GM12878 (cell line): ENCODE measurements around the gene ZNF800. TPM values are rescaled to one million over a fixed set of nuclear protein-coding genes. Genes with fewer than 3 reads are reported as not detected.

Experiments
- ASH2L ChIP-seq: fragments of 300-600, 200-600 bp; sonication (generic); IDR thresholded peaks from 2 replicates; pipeline ENCODE4 v1.6.1; 2017; ENCODE audit warnings: low read depth, mild to moderate bottlenecking, borderline replicate concordance
- BCLAF1 ChIP-seq: fragments of 450-650 bp; IDR thresholded peaks from 2 replicates; pipeline ENCODE4 v1.6.1; 2017; ENCODE audit warnings: antibody characterized with exemption, mild to moderate bottlenecking, moderate library complexity
- EP300 ChIP-seq, 2 experiments: fragments of 150-350 bp in 1 of 2; IDR thresholded peaks; 2 replicates each; pipeline ENCODE4 v1.6.1; 2011 to 2012; ENCODE audit warnings: low read depth in 2 of 2, low read length in 2 of 2, borderline replicate concordance in 1 of 2, improper control_type of control experiment in 1 of 2, inconsistent platforms in 1 of 2; ENCODE audit not compliant: control insufficient read depth in 1 of 2
- IKZF1 ChIP-seq: fragments of 450-650 bp; conservative IDR thresholded peaks from 2 replicates; pipeline ENCODE4 v1.6.1; 2017; ENCODE audit warnings: antibody characterized with exemption, mild to moderate bottlenecking
- POU2F2 ChIP-seq: IDR thresholded peaks from 3 replicates; pipeline ENCODE4 v1.6.1; 2011; ENCODE audit warnings: low read depth, mild to moderate bottlenecking, low read length, borderline replicate concordance
- PRDM15 ChIP-seq: fragments of 450-650 bp; formaldehyde crosslinking; IDR thresholded peaks from 2 replicates; pipeline ENCODE4 v1.4.0; 2020; ENCODE audit warnings: mild to moderate bottlenecking, moderate library complexity
- RBBP5 ChIP-seq: fragments of 200-600 bp; sonication (generic); conservative IDR thresholded peaks from 2 replicates; pipeline ENCODE4 v1.6.1; 2016
- TBL1XR1 ChIP-seq: IDR thresholded peaks from 2 replicates; pipeline ENCODE4 v1.6.1; 2012; ENCODE audit warnings: low read depth, low read length, improper control_type of control experiment
- polyA plus RNA-seq, 11 experiments: library from polyadenylated mRNA; depleted of rRNA in 4 of 11; unstranded in 6 of 11; stranded (reverse) in 5 of 11; fragments of >200 nt; fragmentation: Nextera tagmentation in 4 of 11; fragmentation: Illumina TruSeq in 1 of 11; extraction: Ambion mirVana in 4 of 11; extraction: Trizol in 1 of 11; gene quantifications; 1 replicate in 1 of 11; 2 replicates in 10 of 11; pipeline versions ENCODE4 v1.2.1 to v1.2.3, GENCODE V29; 2011 to 2016; ENCODE audit warnings: inconsistent platforms in 2 of 11, missing spikeins in 2 of 11, low read depth in 1 of 11
- total RNA-seq, 4 experiments: library from RNA; depleted of rRNA in 3 of 4; stranded (reverse); fragments of >200 nt in 3 of 4; fragmentation: Illumina TruSeq in 1 of 4; extraction: Trizol in 1 of 4; gene quantifications; 2 replicates each; pipeline versions ENCODE4 v1.2.1 to v1.2.3, GENCODE V29; 2013 to 2021
- TF ChIP-seq, protein P1 (sequence below): fragments of 450-650 bp; formaldehyde crosslinking; IDR thresholded peaks from 2 replicates; pipeline ENCODE4 v1.4.0; 2022; ENCODE audit warnings: mild to moderate bottlenecking, moderate library complexity

The ZNF800 gene
- total and polyA plus RNA-seq, 10 of the 15 experiments (the other 5 are each of a cell fraction or from before 2014, with no cell fraction given) = 6.8 to 33.9 (median 23.8) TPM

- TF ChIP-seq, protein P1, sequence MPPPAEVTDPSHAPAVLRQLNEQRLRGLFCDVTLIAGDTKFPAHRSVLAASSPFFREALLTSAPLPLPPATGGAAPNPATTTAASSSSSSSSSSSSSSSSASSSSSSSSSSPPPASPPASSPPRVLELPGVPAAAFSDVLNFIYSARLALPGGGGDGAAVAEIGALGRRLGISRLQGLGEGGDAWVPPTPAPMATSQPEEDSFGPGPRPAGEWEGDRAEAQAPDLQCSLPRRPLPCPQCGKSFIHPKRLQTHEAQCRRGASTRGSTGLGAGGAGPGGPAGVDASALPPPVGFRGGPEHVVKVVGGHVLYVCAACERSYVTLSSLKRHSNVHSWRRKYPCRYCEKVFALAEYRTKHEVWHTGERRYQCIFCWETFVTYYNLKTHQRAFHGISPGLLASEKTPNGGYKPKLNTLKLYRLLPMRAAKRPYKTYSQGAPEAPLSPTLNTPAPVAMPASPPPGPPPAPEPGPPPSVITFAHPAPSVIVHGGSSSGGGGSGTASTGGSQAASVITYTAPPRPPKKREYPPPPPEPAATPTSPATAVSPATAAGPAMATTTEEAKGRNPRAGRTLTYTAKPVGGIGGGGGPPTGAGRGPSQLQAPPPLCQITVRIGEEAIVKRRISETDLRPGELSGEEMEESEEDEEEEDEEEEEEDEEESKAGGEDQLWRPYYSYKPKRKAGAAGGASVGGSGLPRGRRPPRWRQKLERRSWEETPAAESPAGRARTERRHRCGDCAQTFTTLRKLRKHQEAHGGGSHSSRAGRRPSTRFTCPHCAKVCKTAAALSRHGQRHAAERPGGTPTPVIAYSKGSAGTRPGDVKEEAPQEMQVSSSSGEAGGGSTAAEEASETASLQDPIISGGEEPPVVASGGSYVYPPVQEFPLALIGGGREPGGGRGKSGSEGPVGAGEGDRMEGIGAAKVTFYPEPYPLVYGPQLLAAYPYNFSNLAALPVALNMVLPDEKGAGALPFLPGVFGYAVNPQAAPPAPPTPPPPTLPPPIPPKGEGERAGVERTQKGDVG = no peak
- TF ChIP-seq TBL1XR1 (no peak), PRDM15 (CRISPR knock-in tag) (no peak), EP300 (IDR thresholded peaks at IDR 0.05; ENCODE audit: borderline replicate concordance in 1 of 2, control insufficient read depth in 1 of 2, low read depth in 2 of 2, low read length in 2 of 2) (no peak), IKZF1 (no peak), ASH2L (no peak), POU2F2 (no peak), BCLAF1 (no peak), RBBP5 (no peak)
Observed at GRCh38 chr7:127365164-127365956, 27.1 kb downstream of the ZNF800 start (continued).
